Suprapubic skin (tissue), 4 donors: ENCODE results near the gene CTSZ.

Experiments
- EP300 ChIP-seq: sonication (generic); formaldehyde crosslinking; IDR thresholded peaks from one replicate; pipeline ENCODE4 v1.6.1; 2017; ENCODE audit warnings: antibody characterized with exemption
- POLR2A ChIP-seq, 2 donors: fragments of 450-650 bp; IDR thresholded peaks; one replicate each; pipeline ENCODE4 v1.6.1; 2017; ENCODE audit warnings: antibody characterized with exemption in 2 of 2, mild to moderate bottlenecking in 2 of 2, moderate library complexity in 2 of 2
- POLR2AphosphoS5 ChIP-seq, 3 donors: sonication (generic); formaldehyde crosslinking; IDR thresholded peaks; one replicate each; pipeline ENCODE4 v1.6.1; 2017; ENCODE audit warnings: antibody characterized with exemption in 3 of 3
- TF ChIP-seq, protein P1 (sequence below), 2 donors: fragments of 200-600 bp in 1 of 2; fragments of 450-650 bp in 1 of 2; sonication (generic) in 1 of 2; IDR thresholded peaks; one replicate each; pipeline ENCODE4 v1.5.1; 2016 to 2019; ENCODE audit warnings: antibody characterized with exemption in 2 of 2, mild to moderate bottlenecking in 1 of 2, moderate library complexity in 1 of 2

DNA sequence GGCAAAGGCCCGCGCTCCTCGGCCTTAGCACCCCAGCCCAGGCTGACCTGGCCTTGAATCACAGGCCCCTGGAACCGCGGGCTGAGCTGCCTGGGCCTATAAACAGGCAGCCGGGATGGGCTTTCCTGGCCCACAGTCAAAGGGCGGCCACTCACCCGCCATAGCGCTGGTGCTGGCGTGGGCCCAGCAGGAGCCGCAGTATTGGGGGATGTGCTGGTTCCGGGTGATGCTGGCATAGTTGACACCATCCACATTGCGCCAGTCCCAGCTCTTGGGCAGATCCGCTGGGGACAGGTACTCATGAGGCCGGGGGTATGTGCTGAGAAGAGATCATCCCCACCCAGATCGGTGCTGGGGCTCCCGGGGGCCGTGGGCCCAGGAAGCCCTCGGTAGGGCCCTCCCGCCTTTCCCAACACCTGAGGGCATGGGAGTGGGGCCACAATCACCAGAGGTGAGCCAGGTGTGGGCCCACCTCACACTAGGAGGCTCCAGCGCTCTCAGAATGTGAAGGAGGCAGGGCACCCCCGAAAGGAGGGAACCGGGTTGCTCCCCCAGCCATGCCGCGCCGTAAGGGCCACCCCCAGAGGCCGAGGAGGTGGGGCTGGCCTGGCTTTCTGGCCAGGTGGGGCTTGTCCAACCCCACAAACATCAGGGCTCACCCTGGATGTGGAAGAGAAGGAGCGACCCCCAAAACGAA, 739 bp downstream of the CTSZ start:
- TF ChIP-seq, protein P1, sequence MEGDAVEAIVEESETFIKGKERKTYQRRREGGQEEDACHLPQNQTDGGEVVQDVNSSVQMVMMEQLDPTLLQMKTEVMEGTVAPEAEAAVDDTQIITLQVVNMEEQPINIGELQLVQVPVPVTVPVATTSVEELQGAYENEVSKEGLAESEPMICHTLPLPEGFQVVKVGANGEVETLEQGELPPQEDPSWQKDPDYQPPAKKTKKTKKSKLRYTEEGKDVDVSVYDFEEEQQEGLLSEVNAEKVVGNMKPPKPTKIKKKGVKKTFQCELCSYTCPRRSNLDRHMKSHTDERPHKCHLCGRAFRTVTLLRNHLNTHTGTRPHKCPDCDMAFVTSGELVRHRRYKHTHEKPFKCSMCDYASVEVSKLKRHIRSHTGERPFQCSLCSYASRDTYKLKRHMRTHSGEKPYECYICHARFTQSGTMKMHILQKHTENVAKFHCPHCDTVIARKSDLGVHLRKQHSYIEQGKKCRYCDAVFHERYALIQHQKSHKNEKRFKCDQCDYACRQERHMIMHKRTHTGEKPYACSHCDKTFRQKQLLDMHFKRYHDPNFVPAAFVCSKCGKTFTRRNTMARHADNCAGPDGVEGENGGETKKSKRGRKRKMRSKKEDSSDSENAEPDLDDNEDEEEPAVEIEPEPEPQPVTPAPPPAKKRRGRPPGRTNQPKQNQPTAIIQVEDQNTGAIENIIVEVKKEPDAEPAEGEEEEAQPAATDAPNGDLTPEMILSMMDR (IDR thresholded peaks at IDR 0.05): no peak
- TF ChIP-seq POLR2AphosphoS5 (IDR thresholded peaks at IDR 0.05) (no peak), POLR2A (IDR thresholded peaks at IDR 0.05) (no peak), EP300 (no peak)
